Mesendoderm (in vitro differentiated cells): ENCODE data around the gene ZNRF3.

Experiments
- DNase-seq: peaks from one replicate; pipeline ENCODE4 v3.0.0; 2013
- H2AK5ac ChIP-seq: 2 replicates; pipeline ENCODE4 v1.6.1; 2013; ENCODE audit warnings: low read length, inconsistent platforms
- H2BK120ac ChIP-seq: 2 replicates; pipeline ENCODE4 v1.6.1; 2013; ENCODE audit warnings: low read depth, mild to moderate bottlenecking, low read length, moderate library complexity, mixed read lengths
- H2BK15ac ChIP-seq: replicated peaks from 2 replicates; pipeline ENCODE4 v1.6.1; 2013; ENCODE audit warnings: low read depth, mild to moderate bottlenecking, moderate library complexity
- H2BK5ac ChIP-seq: 2 replicates; pipeline ENCODE4 v1.6.1; 2013; ENCODE audit warnings: low read length, inconsistent platforms
- H3K18ac ChIP-seq: 2 replicates; pipeline ENCODE4 v1.6.1; 2013; ENCODE audit warnings: mild to moderate bottlenecking, low read length, mixed read lengths
- H3K23ac ChIP-seq: one replicate; pipeline ENCODE4 v1.6.1; 2013; ENCODE audit warnings: low read length
- H3K27ac ChIP-seq: 2 replicates; pipeline ENCODE4 v1.5.1; 2013; ENCODE audit warnings: low read depth, mild to moderate bottlenecking, inconsistent platforms, low read length, moderate library complexity
- H3K27me3 ChIP-seq: 2 replicates; pipeline ENCODE4 v1.6.1; 2013; ENCODE audit warnings: low read length, control low read depth, mild to moderate bottlenecking, inconsistent platforms; ENCODE audit not compliant: insufficient read depth, poor library complexity
- H3K36me3 ChIP-seq: 2 replicates; pipeline ENCODE4 v1.6.1; 2013; ENCODE audit warnings: low read length, inconsistent platforms; ENCODE audit not compliant: control insufficient read depth, insufficient read depth
- H3K4ac ChIP-seq: one replicate; pipeline ENCODE4 v1.6.1; 2013; ENCODE audit warnings: low read depth, mild to moderate bottlenecking, low read length, moderate library complexity
- H3K4me1 ChIP-seq: 2 replicates; pipeline ENCODE4 v1.6.1; 2013; ENCODE audit warnings: low read depth, low read length, inconsistent platforms; ENCODE audit not compliant: control insufficient read depth
- H3K4me2 ChIP-seq: 2 replicates; pipeline ENCODE4 v1.6.1; 2013; ENCODE audit warnings: low read length
- H3K4me3 ChIP-seq: 2 replicates; pipeline ENCODE4 v1.5.1; 2013; ENCODE audit warnings: mild to moderate bottlenecking, low read length
- H3K56ac ChIP-seq: one replicate; pipeline ENCODE4 v1.6.1; 2013; ENCODE audit warnings: low read length
- H3K79me1 ChIP-seq: 2 replicates; pipeline ENCODE4 v1.6.1; 2013; ENCODE audit warnings: low read length, inconsistent platforms
- H3K79me2 ChIP-seq: 2 replicates; pipeline ENCODE4 v1.6.1; 2013; ENCODE audit warnings: mild to moderate bottlenecking, low read length; ENCODE audit not compliant: control insufficient read depth, insufficient read depth
- H3K9ac ChIP-seq: 2 replicates; pipeline ENCODE4 v1.6.1; 2013; ENCODE audit warnings: low read length, inconsistent platforms
- H4K5ac ChIP-seq: one replicate; pipeline ENCODE4 v1.6.1; 2013; ENCODE audit warnings: low read length
- H4K8ac ChIP-seq: one replicate; pipeline ENCODE4 v1.6.1; 2013; ENCODE audit warnings: low read depth, mild to moderate bottlenecking, control low read depth, low read length, moderate library complexity
- WGBS: extraction: QIAGEN DNeasy Blood & Tissue Kit; methylation state at CpG from one replicate; pipeline ENCODE4 v1.1.7; 2013; ENCODE audit warnings: low lambda C conversion rate, missing lambda C conversion rate; ENCODE audit not compliant: insufficient coverage; ENCODE audit errors: extremely low coverage; 5-methylcytosine and 5-hydroxymethylcytosine counted together

ZNRF3 gene

DNA sequence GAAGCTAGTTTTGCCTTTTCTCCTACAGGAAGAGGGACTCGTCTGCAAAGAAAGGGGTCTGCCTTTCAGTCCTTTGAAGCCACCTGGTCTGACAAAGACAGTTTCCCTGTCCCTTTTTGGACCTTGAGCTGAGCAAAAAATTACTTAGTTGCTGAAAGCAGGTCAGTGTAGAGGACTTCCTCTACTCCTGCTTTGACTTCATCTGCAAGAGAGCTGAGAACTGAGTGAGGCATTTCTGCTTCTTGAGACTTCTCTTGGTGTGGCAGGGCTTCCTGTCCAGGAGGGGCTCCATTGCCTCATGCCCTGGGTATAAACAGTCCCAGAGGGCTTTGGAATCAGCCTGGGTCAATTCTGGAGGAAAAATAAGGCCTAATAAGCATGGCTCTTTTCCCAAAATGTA is 73.1 kb downstream of the ZNRF3 start:
- no peak overlapping the region for H2AK5ac ChIP-seq
- no peak overlapping the region for H3K9ac ChIP-seq
- no peak overlapping the region for H4K5ac ChIP-seq
- H3K27me3 ChIP-seq: no peaks in the 10 kb centered on the region
- H3K36me3 ChIP-seq: no peaks in the 10 kb centered on the region
- WGBS: no CpG with 5 or more reads among the region's 1 CpG
- H3K4me1 ChIP-seq: peaks cover 11% of the 10 kb centered on the region
- DNase-seq: no peak
- H3K56ac ChIP-seq: no peak overlapping the region
- H4K8ac ChIP-seq: no peak overlapping the region
- peaks cover 45% of the 10 kb centered on the region for H3K79me2 ChIP-seq
- H2BK15ac ChIP-seq: no peak overlapping the region
- no peak overlapping the region for H3K18ac ChIP-seq
- H3K4me3 ChIP-seq: no peak overlapping the region
- no peak overlapping the region for H3K4ac ChIP-seq
- H3K79me1 ChIP-seq: peaks cover 26% of the 10 kb centered on the region
- H2BK120ac ChIP-seq: no peak overlapping the region
- no peak overlapping the region for H3K27ac ChIP-seq
- H3K4me2 ChIP-seq: no peak overlapping the region
- H3K23ac ChIP-seq: no peak overlapping the region
- no peak overlapping the region for H2BK5ac ChIP-seq

DNA sequence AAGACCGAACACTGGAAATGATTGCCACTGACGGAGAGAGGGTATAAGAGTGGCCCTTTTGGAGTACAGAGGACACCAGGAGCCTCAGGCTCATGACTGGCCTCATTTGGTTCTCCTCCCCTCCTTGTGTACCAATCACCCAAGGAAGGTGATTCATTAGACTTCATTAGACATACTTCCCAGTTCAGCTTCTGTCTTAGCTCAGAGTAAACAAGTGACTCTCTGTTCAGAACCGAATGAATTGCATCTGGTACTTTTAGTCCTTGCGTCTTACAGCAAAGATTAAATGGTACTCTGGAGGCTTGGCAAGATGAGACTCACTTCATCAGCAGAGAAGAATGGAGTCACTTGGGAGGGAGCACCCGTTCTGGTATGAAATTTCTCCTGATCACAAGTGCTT is 75.2 kb downstream of the ZNRF3 start:
- H3K27ac ChIP-seq: no peak overlapping the region
- no peak overlapping the region for H2BK15ac ChIP-seq
- H3K79me2 ChIP-seq: peaks cover 43% of the 10 kb centered on the region
- no peak overlapping the region for H2BK120ac ChIP-seq
- no CpG with 5 or more reads among the region's 5 CpGs for WGBS
- H3K23ac ChIP-seq: no peak overlapping the region
- no peak overlapping the region for H3K56ac ChIP-seq
- H3K27me3 ChIP-seq: no peaks in the 10 kb centered on the region
- no peak overlapping the region for H4K5ac ChIP-seq
- peaks cover 6% of the 10 kb centered on the region for H3K4me1 ChIP-seq
- no peak overlapping the region for H3K18ac ChIP-seq
- no peak overlapping the region for H3K4me2 ChIP-seq
- H3K36me3 ChIP-seq: no peaks in the 10 kb centered on the region
- H3K79me1 ChIP-seq: peaks cover 36% of the 10 kb centered on the region
- no peak overlapping the region for H3K9ac ChIP-seq
- no peak overlapping the region for H2AK5ac ChIP-seq
- H3K4me3 ChIP-seq: no peak overlapping the region
- no peak overlapping the region for H2BK5ac ChIP-seq
- H4K8ac ChIP-seq: no peak overlapping the region
- DNase-seq: no peak
- no peak overlapping the region for H3K4ac ChIP-seq

DNA sequence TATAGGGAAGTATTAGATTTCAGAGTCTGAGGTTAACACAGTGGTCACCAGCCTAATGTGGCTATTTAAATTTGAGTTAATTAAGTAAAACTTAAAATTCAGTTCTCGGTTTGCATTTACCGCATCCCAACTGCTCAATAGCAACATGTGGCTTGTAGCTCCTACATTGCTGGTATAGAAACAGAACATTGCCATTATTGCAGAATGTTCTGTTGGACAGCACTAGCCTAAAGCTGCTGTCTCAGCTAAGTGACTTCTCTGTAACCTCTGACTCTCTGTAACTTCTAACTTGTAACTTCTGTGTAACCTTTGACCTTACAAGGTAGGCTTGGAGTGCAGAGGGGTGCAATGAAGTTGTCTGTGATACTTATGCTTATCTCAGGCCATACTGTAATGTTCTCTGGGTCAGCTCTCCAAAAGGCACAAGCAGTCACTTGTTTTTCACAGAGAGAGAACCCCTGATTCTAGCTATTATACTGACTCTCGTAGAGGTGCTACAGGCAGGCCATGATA is 78.7 kb downstream of the ZNRF3 start:
- H2AK5ac ChIP-seq: no peak overlapping the region
- no peak overlapping the region for H3K4ac ChIP-seq
- H2BK120ac ChIP-seq: no peak overlapping the region
- H3K18ac ChIP-seq: no peak overlapping the region
- no peak overlapping the region for H3K9ac ChIP-seq
- H2BK5ac ChIP-seq: no peak overlapping the region
- H4K5ac ChIP-seq: no peak overlapping the region
- H3K79me2 ChIP-seq: peaks cover 42% of the 10 kb centered on the region
- H3K4me2 ChIP-seq: no peak overlapping the region
- no peak overlapping the region for H2BK15ac ChIP-seq
- H3K27ac ChIP-seq: no peak overlapping the region
- DNase-seq: no peak
- no peak overlapping the region for H3K56ac ChIP-seq
- no peak overlapping the region for H4K8ac ChIP-seq
- no peak overlapping the region for H3K4me3 ChIP-seq
- peaks cover 6% of the 10 kb centered on the region for H3K4me1 ChIP-seq
- H3K23ac ChIP-seq: no peak overlapping the region
- no peaks in the 10 kb centered on the region for H3K27me3 ChIP-seq
- no peaks in the 10 kb centered on the region for H3K36me3 ChIP-seq
- peaks cover 36% of the 10 kb centered on the region for H3K79me1 ChIP-seq
- WGBS: no CpG with 5 or more reads among the region's 3 CpGs

DNA sequence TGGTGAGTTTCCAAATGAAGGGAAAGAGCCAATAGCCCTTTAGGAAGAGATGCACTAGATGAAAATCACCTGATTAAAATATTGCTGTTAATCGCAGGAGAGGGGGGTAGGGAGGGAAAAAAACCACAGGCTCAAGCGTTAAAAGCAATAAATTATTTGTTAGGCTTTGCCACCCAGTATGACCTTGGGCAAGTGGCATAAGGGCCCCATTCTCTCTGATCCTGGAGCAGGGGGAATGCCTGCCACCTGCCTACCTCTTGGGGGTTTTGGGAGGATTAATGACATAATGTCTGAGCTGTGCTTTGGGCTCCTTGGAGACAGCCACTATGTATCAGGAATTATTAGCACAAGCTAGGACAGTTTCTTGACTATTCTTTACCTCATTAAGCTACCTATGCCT is 80.0 kb downstream of the ZNRF3 start:
- Histone ChIP-seq H2BK120ac (no peak overlapping the region), H3K4ac (no peak overlapping the region), H3K36me3 (no peaks in the 10 kb centered on the region), H2BK15ac (no peak overlapping the region), H3K27me3 (no peaks in the 10 kb centered on the region), H3K4me1 (peaks cover 6% of the 10 kb centered on the region), H3K27ac (no peak overlapping the region), H2BK5ac (no peak overlapping the region), H3K23ac (no peak overlapping the region), H3K56ac (no peak overlapping the region), H3K18ac (no peak overlapping the region), H3K79me2 (peaks cover 41% of the 10 kb centered on the region), H3K4me3 (no peak overlapping the region), H4K8ac (no peak overlapping the region), H3K9ac (no peak overlapping the region), H4K5ac (no peak overlapping the region), H3K79me1 (peaks cover 38% of the 10 kb centered on the region), H3K4me2 (no peak overlapping the region), H2AK5ac (no peak overlapping the region)
- no CpG with 5 or more reads among the region's 2 CpGs for WGBS
- DNase-seq: no peak

DNA sequence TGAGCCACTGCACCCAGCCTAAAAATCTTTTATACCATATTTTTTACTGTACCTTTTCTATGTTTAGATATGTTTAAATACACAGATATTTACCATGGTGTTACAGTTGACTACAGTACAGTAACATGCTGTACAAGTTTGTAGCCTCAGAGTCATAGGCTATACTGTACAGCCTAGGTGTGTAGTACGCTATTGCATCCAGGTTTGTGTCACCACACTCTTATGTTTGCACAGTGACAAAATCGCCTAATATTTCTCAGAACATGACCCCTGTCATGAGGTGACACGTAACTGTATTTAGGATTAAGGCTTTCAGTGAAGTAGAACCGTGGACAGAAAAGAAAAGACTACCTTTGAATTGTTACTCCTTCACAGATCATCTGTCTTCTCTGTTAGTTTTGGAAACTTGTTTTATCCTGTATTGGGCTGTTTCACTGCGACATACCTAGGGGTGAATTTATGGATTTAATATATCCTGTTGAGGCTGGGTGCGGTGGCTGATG is 83.8 kb downstream of the ZNRF3 start:
- Histone ChIP-seq H3K4me3 (no peak overlapping the region), H3K79me1 (peaks cover 31% of the 10 kb centered on the region), H3K18ac (no peak overlapping the region), H2AK5ac (no peak overlapping the region), H3K9ac (no peak overlapping the region), H3K23ac (no peak overlapping the region), H3K4me2 (no peak overlapping the region), H3K56ac (no peak overlapping the region), H3K36me3 (no peaks in the 10 kb centered on the region), H3K27me3 (no peaks in the 10 kb centered on the region), H4K5ac (no peak overlapping the region), H3K4ac (no peak overlapping the region), H2BK5ac (no peak overlapping the region), H2BK120ac (no peak overlapping the region), H3K4me1 (peaks cover 6% of the 10 kb centered on the region), H2BK15ac (no peak overlapping the region), H4K8ac (no peak overlapping the region), H3K27ac (no peak overlapping the region), H3K79me2 (peaks cover 30% of the 10 kb centered on the region)
- DNase-seq: no peak
- WGBS: no CpG with 5 or more reads among the region's 6 CpGs

DNA sequence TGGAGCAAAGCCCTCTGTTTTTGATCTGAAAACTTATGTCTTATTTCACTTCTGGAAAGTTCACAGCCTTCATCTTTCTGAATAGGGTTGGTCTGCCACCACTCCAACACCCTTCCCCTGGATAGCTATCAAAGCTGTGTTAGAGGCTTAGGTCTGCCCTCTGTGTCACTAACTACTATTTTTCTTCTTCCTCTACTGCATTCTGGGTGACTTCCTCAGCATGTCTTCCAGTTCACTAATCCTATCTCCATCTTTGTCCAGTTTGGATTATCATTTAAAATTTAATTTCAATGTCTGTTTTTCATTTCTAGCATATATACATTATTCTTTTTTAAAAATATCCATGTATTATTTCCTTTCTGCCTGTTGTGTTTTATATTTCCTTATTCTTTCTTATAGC is 84.6 kb downstream of the ZNRF3 start:
- no peak overlapping the region for H2BK5ac ChIP-seq
- H3K23ac ChIP-seq: no peak overlapping the region
- no peak overlapping the region for H2BK15ac ChIP-seq
- no peak overlapping the region for H2AK5ac ChIP-seq
- H3K56ac ChIP-seq: no peak overlapping the region
- H3K4me1 ChIP-seq: peaks cover 5% of the 10 kb centered on the region
- H4K5ac ChIP-seq: no peak overlapping the region
- H3K9ac ChIP-seq: no peak overlapping the region
- H3K27me3 ChIP-seq: no peaks in the 10 kb centered on the region
- no peak overlapping the region for H3K4me2 ChIP-seq
- no peak overlapping the region for H3K27ac ChIP-seq
- H3K4me3 ChIP-seq: no peak overlapping the region
- no peaks in the 10 kb centered on the region for H3K36me3 ChIP-seq
- DNase-seq: no peak
- H3K4ac ChIP-seq: no peak overlapping the region
- no peak overlapping the region for H4K8ac ChIP-seq
- no peak overlapping the region for H3K18ac ChIP-seq
- H3K79me1 ChIP-seq: peaks cover 28% of the 10 kb centered on the region
- H2BK120ac ChIP-seq: no peak overlapping the region
- peaks cover 26% of the 10 kb centered on the region for H3K79me2 ChIP-seq
